ENCODE measurements around the gene LRRC74B.
"Not testable (repeated sequence)": the region's sequence is repeated elsewhere in the genome, so short reads cannot be mapped to it uniquely, and the experiment has no call there.

LRRC74B gene

DNA sequence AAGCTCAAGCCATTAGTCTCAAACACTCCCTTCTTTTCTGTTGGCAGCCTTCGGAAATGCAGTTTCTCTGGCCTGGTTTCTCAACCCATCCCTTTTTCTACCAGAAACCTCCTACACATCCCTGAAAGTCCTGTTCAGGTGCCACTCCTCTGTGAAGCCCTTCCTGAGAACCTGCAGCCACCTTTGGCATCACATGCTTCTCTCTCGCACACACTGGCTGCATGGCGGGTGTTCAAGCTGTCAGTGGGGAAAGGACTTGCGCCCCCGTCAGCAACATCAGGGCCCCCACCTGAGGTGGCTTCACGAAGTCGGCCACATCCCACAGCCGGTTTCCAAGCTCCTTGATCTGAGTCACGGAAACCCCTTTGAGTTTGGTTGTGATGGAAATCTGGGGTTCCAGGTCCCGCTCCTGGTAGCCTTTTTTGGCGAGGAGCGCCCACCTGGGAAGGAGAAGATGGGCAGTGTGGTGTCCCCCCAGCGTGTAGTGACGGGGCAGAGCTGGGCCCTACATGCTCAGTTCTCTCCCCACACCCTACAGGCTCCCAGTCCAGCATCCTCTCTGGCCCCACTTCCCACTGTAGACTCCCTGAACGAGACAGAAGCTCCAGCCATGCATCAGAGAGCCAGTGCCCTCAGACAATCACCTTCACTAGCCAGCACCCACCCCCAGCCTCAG is 1.7 kb upstream of the LRRC74B start:
- no peak overlapping the region for H3K4me2 ChIP-seq

DNA sequence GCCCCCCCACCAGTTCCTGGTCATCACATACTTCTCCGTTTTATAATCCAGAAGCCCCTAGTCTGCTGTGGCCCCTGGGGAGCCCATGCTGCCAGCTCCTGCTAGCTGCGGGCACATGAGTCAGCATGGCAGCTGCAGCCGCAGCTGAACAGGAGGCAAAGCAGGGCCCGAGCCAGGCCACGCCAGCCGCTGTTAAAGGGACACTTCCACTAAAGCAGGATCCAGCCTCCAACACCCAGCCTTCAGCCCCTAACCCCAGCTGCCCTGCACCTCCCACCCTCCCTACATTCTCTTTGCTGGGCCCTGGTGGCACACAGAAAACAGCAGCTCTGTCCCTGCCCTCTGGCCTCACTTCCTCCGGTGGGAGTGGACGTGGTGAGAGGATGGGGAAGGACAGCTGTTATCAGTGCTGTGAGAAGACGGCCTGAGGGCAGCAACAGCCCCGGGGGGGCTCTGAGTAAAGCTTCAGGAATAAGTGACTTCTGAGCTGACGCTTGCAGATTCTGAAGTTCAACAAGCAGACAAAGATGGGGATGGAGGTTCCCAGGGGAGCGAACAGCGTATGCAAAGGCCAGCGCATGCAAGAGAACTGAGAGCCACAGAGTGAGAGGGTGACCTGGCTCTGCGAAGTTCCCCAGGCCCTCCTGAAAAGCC is 688 bp upstream of the LRRC74B start:
- Histone ChIP-seq H4K20me1 (ENCODE audit: insufficient read depth) (no peaks in the 10 kb centered on the region), H3K27me3 (ENCODE audit: insufficient read depth, low read depth) (no peaks in the 10 kb centered on the region; the same call in 1 of the 2 replicates), H3K27ac (no peak overlapping the region), H3K9ac (no peak overlapping the region; the same call in 1 of the 2 replicates), H3K79me2 (ENCODE audit: insufficient read depth, low read depth) (no peaks in the 10 kb centered on the region), H2AFZ (ENCODE audit: low read depth) (peak overlapping the region; percentile 80; the same call in 1 of the 2 replicates), H3K4me2 (peak overlapping the region; percentile 75), H3K36me3 (ENCODE audit: insufficient read depth) (no peaks in the 10 kb centered on the region), H3K4me1 (ENCODE audit: low read depth, poor library complexity, severe bottlenecking) (peaks cover 7% of the 10 kb centered on the region), H3K4me3 (IDR thresholded peaks at IDR 0.05; ENCODE audit: insufficient read depth, low read depth, low read length) (no peak overlapping the region)
- TF ChIP-seq, protein P1, sequence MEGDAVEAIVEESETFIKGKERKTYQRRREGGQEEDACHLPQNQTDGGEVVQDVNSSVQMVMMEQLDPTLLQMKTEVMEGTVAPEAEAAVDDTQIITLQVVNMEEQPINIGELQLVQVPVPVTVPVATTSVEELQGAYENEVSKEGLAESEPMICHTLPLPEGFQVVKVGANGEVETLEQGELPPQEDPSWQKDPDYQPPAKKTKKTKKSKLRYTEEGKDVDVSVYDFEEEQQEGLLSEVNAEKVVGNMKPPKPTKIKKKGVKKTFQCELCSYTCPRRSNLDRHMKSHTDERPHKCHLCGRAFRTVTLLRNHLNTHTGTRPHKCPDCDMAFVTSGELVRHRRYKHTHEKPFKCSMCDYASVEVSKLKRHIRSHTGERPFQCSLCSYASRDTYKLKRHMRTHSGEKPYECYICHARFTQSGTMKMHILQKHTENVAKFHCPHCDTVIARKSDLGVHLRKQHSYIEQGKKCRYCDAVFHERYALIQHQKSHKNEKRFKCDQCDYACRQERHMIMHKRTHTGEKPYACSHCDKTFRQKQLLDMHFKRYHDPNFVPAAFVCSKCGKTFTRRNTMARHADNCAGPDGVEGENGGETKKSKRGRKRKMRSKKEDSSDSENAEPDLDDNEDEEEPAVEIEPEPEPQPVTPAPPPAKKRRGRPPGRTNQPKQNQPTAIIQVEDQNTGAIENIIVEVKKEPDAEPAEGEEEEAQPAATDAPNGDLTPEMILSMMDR (conservative IDR thresholded peaks at IDR 0.05; ENCODE audit: low read depth, low read length), result no peak

More for the DNA sequence above, 1.7 kb upstream of the LRRC74B start:
- Histone ChIP-seq H2AFZ (ENCODE audit: low read depth) (no peak overlapping the region), H3K9ac (no peak overlapping the region), H3K27ac (no peak overlapping the region), H3K79me2 (ENCODE audit: insufficient read depth, low read depth) (no peaks in the 10 kb centered on the region), H3K4me3 (IDR thresholded peaks at IDR 0.05; ENCODE audit: insufficient read depth, low read depth, low read length) (no peak overlapping the region), H3K4me1 (ENCODE audit: low read depth, poor library complexity, severe bottlenecking) (peaks cover 7% of the 10 kb centered on the region), H4K20me1 (ENCODE audit: insufficient read depth) (no peaks in the 10 kb centered on the region), H3K27me3 (ENCODE audit: insufficient read depth, low read depth) (no peaks in the 10 kb centered on the region; the same call in 1 of the 2 replicates), H3K36me3 (ENCODE audit: insufficient read depth) (no peaks in the 10 kb centered on the region)
- TF ChIP-seq, protein P1 (conservative IDR thresholded peaks at IDR 0.05; ENCODE audit: low read depth, low read length), result no peak

DNA sequence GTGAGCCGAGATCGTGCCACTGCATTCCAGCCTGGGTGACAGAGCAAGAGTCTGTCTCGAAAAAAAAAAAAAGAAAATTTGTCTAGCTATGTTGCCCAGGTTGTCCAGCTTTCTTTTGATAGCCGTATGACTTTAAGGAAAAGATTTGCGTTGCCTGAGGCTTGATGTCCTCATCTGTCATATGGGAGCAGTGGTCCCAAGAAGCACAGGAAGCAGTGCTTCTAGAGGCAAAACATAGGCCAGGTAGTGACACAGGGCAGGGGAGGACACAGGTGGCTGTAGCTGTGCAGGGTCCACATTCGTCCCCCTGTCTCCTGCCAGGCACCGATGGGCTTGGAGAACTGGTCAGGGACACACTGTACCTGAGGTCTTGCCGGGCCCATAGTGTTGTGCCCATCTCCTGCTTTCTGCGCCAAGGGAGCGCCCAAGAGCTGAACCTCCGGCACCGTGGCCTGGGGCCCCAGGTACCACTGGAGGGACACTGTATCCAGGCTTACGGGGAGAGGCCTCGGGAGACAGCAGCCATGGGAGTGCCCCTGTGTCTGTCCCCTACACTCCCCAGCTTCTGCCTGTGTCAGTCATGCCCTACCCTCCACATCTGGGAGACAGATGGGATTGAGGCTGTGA is 1.4 kb downstream of the LRRC74B start:
- H3K9ac ChIP-seq, result no peak overlapping the region
- no peaks in the 10 kb centered on the region for H3K36me3 ChIP-seq (ENCODE audit: insufficient read depth)
- H3K27me3 ChIP-seq (ENCODE audit: insufficient read depth, low read depth), result no peaks in the 10 kb centered on the region; the same call in 1 of the 2 replicates
- TF ChIP-seq, protein P1 (conservative IDR thresholded peaks at IDR 0.05; ENCODE audit: low read depth, low read length), result no peak
- H2AFZ ChIP-seq (ENCODE audit: low read depth), result no peak overlapping the region
- H3K4me2 ChIP-seq, result no peak overlapping the region
- no peak overlapping the region for H3K4me3 ChIP-seq (IDR thresholded peaks at IDR 0.05; ENCODE audit: insufficient read depth, low read depth, low read length)
- no peaks in the 10 kb centered on the region for H3K79me2 ChIP-seq (ENCODE audit: insufficient read depth, low read depth)
- no peaks in the 10 kb centered on the region for H4K20me1 ChIP-seq (ENCODE audit: insufficient read depth)
- H3K4me1 ChIP-seq (ENCODE audit: low read depth, poor library complexity, severe bottlenecking), result peaks cover 7% of the 10 kb centered on the region
- no peak overlapping the region for H3K27ac ChIP-seq

DNA sequence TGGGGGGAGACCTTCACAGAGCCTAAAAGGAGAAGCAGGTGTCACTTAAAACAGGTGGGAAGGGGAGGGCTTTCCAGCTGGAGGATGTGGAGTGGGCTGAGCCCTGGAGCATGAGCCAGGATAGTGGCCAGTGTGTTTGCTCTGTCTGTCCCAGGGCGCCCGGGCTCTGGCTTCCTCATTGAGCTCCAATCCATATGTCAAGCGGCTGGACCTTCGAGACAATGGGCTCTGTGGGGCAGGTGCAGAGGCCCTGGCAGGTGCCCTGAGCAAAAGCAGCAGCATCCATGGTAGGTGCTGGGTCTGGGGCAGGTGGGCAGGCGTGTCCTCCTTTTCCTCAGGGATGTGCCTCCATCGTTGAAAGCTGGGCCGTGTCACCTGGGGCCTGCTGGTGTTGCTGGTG is 2.0 kb downstream of the LRRC74B start:
- Histone ChIP-seq H4K20me1 (ENCODE audit: insufficient read depth) (no peaks in the 10 kb centered on the region), H3K4me2 (no peak overlapping the region), H3K79me2 (ENCODE audit: insufficient read depth, low read depth) (no peaks in the 10 kb centered on the region), H3K27ac (no peak overlapping the region), H3K27me3 (ENCODE audit: insufficient read depth, low read depth) (no peaks in the 10 kb centered on the region; the same call in 1 of the 2 replicates), H3K4me3 (IDR thresholded peaks at IDR 0.05; ENCODE audit: insufficient read depth, low read depth, low read length) (no peak overlapping the region), H3K9ac (no peak overlapping the region), H3K36me3 (ENCODE audit: insufficient read depth) (no peaks in the 10 kb centered on the region), H2AFZ (ENCODE audit: low read depth) (no peak overlapping the region), H3K4me1 (ENCODE audit: low read depth, poor library complexity, severe bottlenecking) (peaks cover 7% of the 10 kb centered on the region)
- TF ChIP-seq, protein P1 (conservative IDR thresholded peaks at IDR 0.05; ENCODE audit: low read depth, low read length), result no peak

DNA sequence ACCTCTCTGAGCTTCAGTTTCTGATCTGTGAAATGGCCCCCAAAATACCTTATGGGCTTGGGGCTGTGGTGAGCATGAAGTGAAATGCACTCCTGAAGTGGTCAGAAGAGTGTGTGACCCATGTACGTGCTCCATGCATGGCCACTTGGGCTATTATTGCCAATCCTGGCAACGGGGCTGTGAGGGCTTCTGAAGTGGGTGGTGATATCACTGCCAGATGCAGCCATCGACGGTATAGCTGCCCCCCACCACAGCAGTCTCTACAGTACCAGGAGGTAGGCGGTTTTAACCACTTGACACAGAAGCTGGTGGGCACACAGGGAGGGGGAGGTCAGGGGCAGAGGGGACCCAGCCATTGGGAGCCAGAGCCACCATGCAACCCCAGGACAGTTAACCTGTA is 2.7 kb downstream of the LRRC74B start:
- not testable (repeated sequence) for H3K79me2 ChIP-seq (ENCODE audit: insufficient read depth, low read depth); H2AFZ ChIP-seq (ENCODE audit: low read depth); H3K4me3 ChIP-seq (IDR thresholded peaks at IDR 0.05; ENCODE audit: insufficient read depth, low read depth, low read length); H3K27ac ChIP-seq; H3K9ac ChIP-seq; H3K4me1 ChIP-seq (ENCODE audit: low read depth, poor library complexity, severe bottlenecking); H4K20me1 ChIP-seq (ENCODE audit: insufficient read depth); H3K27me3 ChIP-seq (ENCODE audit: insufficient read depth, low read depth); H3K4me2 ChIP-seq; H3K36me3 ChIP-seq (ENCODE audit: insufficient read depth)

DNA sequence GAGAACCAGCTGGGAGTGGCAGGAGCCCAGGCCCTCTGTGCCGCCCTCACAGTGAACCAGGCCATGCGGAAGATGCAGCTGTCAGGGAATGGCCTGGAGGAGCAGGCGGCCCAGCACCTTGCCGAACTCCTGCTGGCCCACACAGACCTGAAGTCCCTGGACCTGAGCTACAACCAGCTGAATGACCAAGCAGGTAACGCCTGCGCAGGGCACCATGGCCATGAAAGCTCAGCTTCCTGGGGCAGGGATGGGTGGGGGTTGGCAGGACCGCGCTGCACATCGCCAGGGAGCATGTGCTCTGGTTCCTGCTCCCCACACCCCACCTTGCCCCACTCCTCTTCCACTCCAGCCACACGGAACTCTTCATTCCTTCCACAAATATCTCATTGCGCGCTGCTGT is 3.2 kb downstream of the LRRC74B start:
- H2AFZ ChIP-seq (ENCODE audit: low read depth); H3K4me2 ChIP-seq; H3K4me3 ChIP-seq (IDR thresholded peaks at IDR 0.05; ENCODE audit: insufficient read depth, low read depth, low read length); H3K4me1 ChIP-seq (ENCODE audit: low read depth, poor library complexity, severe bottlenecking); H3K79me2 ChIP-seq (ENCODE audit: insufficient read depth, low read depth); H3K36me3 ChIP-seq (ENCODE audit: insufficient read depth); H3K9ac ChIP-seq; H4K20me1 ChIP-seq (ENCODE audit: insufficient read depth); H3K27ac ChIP-seq; H3K27me3 ChIP-seq (ENCODE audit: insufficient read depth, low read depth): not testable (repeated sequence)
